ENCODE measurements around the gene SSTR5. TPM values are rescaled to one million over a fixed set of nuclear protein-coding genes. Genes with fewer than 3 reads are reported as not detected.

The SSTR5 gene
- total RNA-seq, 1 donor, result not detected

- DNase-seq (ENCODE audit: low read depth), result no peak
- H3K4me3 ChIP-seq (ENCODE audit: low read depth, low read length), result no peak overlapping the region
These were observed 38.1 kb upstream of the SSTR5 start for GRCh38 chr16:1034230-1035065.

DNA sequence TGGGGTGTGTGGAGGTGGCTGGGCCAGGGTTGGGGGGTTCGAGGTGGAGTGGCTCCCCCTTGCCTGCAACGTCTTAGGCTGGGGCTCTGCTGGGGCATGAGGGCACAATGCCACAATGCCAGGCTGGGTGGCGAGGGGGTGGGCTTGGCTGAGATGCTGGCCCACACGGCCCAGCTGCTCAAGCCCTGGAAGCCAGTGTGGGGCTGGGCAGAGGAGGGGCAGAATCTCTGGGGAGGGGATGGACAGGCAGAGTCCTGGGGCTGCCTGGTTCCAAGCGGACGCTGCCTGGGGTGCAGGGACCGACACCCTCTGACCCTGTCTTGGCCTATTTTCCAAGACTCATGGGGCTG, 37.5 kb upstream of the SSTR5 start:
- no peak for DNase-seq (ENCODE audit: low read depth)
- no peak for TF ChIP-seq CTCF (IDR thresholded peaks at IDR 0.05; ENCODE audit: insufficient read depth, low read length)
- no peak overlapping the region for H3K4me3 ChIP-seq (ENCODE audit: low read depth, low read length)

More at GRCh38 chr16:1034230-1035065, 38.1 kb upstream of the SSTR5 start:
- no peak for TF ChIP-seq CTCF (IDR thresholded peaks at IDR 0.05; ENCODE audit: insufficient read depth, low read length)

DNA sequence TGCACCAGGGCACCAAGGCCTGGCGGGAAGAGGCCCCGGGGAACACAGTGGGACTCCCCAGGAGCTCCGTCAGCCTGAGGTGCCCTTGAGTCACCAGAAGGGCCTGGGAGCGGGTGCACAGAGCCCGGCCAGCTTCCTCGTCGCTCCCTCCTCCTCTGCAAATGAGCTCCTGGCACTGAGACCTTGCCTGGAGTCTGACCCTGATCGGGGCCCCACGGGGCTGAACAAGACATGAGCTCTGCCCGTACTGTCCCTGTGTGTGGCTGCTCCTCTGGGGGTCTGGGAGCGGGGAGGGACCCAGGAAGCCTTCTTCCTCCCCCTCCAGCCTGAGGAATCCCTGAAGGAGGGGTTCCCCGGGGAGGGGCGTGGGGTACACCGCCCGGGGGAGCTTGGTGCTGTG, 36.4 kb upstream of the SSTR5 start:
- TF ChIP-seq CTCF (IDR thresholded peaks at IDR 0.05; ENCODE audit: insufficient read depth, low read length), result no peak
- no peak for DNase-seq (ENCODE audit: low read depth)
- H3K4me3 ChIP-seq (ENCODE audit: low read depth, low read length), result no peak overlapping the region

DNA sequence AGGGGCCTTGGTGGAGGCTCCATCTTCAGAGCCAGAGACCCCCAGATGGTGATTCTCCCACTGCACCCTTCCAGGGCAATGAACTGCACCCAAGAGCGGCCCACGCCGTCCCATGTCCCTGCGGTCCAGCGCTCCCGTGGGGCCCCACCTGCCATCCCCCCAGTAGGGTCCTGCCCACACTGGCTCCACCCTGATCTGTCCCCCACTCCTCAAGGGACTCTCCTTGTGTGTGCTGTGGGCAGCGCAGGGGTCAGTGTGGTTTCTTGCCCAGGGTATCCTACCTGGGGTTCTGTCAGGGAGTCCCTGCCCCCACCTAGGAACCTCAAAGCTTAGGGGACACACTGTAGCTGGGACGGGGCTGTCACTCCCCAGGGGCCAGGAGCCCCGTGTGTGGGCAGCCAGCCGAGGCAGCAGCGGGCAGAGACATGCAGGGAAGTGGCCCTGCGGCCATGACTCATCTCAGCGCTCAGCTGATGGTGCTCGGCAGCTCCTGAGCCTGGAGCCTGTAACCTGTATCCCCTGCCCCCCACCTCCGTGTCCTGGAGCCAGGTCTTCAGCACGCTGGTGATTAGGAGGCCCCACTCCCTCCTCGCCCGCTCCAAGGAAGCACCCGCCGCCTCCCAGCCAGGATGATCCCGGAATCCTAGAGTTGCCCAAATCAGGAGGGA, 35.7 kb upstream of the SSTR5 start:
- TF ChIP-seq CTCF (IDR thresholded peaks at IDR 0.05; ENCODE audit: insufficient read depth, low read length), result no peak
- no peak overlapping the region for H3K4me3 ChIP-seq (ENCODE audit: low read depth, low read length)
- DNase-seq (ENCODE audit: low read depth), result no peak

GRCh38 chr16:1037394-1038257, 34.9 kb upstream of the SSTR5 start:
- no peak for DNase-seq (ENCODE audit: low read depth)
- TF ChIP-seq CTCF (IDR thresholded peaks at IDR 0.05; ENCODE audit: insufficient read depth, low read length), result no peak
- no peak overlapping the region for H3K4me3 ChIP-seq (ENCODE audit: low read depth, low read length)

GRCh38 chr16:1038932-1039331, 33.6 kb upstream of the SSTR5 start:
- no peak for DNase-seq (ENCODE audit: low read depth)
- no peak for TF ChIP-seq CTCF (IDR thresholded peaks at IDR 0.05; ENCODE audit: insufficient read depth, low read length)
- no peak overlapping the region for H3K4me3 ChIP-seq (ENCODE audit: low read depth, low read length)

All from fibroblast of the aortic adventitia (primary cell).